Activated effector memory CD4-positive, alpha-beta T cell treated with anti-CD3 and anti-CD28 coated beads, Interleukin-2, amount 50 U/mL, for 16 hours (primary cell): ENCODE data around the gene OR7C1.
"Not testable (repeated sequence)": the region's sequence is repeated elsewhere in the genome, so short reads cannot be mapped to it uniquely, and the experiment has no call there.

Source experiments
- DNase-seq: peaks from one replicate; pipeline ENCODE4 v3.0.0-alpha.2; 2020

The OR7C1 gene

DNA sequence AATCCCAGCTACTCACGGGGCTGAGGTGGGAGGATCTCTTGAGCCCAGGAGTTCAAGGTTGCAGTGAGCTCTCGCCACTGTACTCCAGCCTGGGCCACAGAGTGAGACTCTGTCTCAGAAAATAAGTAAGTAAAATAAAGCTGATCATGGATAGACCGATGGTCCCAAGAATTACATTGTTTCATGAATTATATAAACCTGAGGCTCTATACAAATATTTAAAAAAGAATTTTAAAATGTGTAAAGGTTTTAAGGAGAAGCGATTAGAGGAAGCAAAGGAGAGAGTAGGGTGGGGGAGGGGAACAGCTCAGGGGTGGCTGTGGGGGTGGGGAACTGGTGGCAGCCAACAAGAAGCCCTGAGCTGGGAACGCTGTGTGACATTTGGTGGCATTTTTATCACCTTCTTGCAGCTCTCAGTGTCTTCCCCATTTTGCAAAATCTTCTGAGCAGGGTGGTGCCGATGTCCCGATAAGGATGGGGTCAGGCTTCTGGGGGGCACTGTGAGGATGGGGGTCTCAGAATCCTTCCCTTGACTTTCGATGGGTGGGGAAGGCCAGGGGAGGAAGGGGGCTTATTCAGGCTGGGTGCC is 51.5 kb downstream of the OR7C1 start:
- not testable (repeated sequence) for DNase-seq

DNA sequence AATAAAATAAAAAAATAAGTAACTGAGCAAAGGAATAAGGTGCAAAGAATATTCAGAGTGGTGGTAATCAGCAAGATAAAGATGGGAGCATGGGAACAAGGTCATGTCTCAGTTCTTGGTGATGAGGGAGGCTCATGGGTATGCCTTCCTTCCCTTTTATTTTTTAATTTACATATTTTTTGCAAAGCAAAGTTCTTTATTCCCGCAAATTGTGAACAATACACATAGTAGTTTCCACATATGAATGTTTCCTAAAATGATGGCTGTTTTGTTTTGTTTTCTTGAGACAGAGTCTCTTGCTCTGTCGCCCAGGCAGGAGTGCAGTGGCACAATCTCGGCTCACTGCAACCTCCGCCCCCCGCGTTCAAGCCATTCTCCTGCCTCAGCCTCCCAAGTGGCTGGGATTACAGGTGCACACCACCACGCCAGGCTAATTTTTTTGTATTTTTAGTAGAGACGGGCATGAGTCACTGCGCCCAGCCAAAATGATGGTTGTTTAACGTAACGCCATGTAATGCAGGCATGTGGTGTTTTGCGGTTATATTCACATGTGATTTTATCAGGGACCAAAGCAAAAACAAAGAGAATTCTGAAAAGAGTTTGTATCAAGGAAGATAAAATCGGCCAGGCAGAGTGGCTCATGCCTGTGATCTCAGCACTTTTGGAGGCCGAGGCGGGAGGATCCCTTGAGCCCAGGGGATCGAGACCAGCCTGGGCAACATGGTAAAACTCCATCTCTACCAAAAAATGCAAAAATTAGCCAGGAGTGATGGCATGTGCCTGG is 52.2 kb downstream of the OR7C1 start:
- DNase-seq: no peak

DNA sequence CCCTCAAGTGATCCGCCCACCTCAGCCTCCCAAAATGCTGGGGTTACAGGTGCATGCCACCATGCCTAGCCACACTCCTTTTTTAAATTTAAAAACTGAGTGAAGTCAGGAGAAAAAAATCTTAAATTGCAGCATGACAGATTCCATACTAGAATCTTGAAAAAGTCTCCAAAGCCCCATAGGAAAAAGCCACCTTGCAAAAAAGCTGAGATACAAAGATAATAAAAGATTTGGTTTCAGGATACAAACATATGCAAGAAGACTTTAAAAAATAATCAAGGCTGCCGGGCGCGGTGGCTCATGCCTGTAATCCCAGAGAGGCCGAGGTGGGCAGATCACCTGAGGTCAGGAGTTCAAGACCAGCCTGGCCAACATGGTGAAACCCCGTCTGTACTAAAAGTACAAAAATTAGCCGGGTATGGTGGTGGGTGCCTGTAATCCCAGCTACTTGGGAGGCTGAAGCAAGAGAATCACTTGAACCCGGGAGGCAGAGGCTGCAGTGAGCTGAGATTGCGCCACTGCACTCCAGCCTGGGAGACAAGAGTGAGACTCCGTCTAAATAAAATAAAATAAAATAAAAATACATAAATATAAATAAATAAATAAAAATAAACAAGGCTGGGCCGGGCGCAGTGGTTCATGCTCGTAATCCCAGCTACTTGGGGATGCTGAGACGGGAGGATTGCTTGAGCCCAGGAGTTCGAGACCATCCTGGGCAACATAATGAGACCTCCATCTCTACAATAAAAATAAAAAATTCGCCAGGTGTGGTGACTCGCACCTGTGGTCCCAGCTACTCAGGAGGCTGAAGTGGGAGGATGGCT is 53.1 kb downstream of the OR7C1 start:
- not testable (repeated sequence) for DNase-seq

DNA sequence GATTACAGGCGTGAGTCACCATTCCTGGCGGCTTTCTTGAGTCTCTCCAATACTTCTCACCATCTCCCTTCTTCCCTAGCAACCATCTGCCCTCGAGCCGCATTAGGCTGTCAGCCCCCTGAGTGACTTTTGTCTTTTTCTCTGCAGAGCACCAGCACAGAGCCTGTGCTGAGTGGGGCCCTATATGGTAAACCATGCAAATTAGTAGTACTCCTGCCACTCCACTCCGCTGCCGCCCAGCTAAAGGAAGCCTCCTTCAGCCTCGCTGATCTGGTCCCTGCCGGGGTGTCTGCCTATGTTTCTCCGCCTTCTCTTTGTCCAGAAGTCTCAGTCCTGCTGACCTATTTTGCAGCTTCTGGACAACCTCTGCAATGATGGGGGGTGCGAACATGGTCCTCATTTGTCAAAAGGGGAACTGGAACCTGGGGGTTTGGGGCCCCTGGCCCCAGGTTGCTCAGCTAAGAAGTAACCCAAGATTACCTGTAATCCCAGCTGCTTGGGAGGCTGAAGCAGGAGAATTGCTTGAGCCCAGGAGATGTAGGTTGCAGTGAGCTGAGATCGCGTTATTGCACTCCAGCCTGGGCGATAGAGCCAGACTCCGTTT is 54.3 kb downstream of the OR7C1 start:
- peak; percentile 17 for DNase-seq

DNA sequence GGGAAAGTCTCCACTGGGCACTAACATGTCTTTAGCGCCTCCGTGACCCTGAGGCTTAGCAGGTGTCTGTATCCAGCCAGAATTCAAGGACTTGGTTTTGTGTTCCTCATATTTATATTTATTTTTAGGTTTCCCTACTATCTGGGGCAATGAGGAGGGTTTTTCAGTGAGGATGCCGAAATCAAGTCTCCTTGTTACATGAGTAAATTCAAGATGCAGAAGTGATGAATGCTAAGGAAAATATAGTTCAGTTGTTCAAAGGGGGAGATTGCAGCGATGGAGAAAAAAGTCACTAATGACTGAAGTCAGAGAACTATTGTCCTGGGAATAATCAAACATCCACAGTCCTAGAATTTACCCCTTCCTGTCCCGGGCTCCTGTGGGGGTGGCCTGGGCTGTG is 55.8 kb downstream of the OR7C1 start:
- no peak for DNase-seq

DNA sequence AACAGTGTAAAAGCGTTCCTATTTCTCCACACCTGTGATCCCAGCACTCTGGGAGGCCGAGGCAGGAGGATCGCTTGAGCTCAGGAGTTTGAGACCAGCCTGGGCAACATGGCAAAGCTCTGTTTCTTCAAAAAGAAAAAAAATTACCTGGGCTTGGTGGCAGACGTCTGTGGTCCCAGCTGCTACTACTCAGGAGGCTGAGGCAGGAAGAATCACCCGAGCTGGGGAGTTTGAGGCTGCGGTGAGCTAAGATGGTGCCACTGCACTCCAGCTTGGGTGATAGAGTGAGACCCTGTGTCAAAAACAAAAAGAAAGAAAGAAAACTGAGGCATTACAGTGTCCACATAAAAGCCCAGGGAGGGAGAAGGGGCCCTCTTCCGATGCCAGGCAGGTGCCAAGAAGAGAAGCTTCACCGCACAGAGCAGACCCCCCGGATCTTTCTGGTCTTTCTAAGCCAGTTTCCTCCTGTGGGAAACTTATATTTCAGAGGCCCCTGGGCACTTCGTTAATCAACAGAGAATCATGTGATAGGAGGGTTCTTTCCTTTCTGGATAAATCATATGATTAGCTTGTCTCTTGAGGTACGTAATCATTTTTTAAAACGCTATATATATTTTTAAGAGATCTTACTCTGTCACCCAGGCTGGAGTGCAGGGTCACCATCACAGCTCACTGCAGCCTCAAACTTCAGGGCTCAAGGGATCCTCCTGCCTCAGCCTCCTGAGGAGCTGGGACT is 56.7 kb downstream of the OR7C1 start, which contains the start of gene ADGRE2:
ADGRE2 (minus strand) TSS at position 451 of the 736 bp plus-strand sequence. CDS start 1,804 bp downstream, outside the sequence.
- DNase-seq: peak; percentile 24

DNA sequence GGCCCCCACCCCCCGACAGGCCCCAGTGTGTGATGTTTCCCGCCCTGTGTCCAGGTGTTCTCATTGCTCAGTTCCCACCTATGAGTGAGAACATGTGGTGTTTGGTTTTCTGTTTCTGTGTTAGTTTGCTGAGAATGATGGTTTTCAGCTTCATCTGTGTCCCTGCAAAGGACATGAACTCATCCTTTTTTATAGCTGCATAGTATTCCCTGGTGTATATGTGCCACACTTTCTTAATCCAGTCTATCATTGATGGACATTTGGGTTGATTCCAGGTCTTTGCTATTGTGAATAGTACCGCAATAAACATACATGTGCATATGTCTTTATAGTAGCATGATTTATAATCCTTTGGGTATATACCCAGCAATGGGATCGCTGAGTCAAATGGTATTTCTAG is 57.3 kb downstream of the OR7C1 start:
- not testable (repeated sequence) for DNase-seq

DNA sequence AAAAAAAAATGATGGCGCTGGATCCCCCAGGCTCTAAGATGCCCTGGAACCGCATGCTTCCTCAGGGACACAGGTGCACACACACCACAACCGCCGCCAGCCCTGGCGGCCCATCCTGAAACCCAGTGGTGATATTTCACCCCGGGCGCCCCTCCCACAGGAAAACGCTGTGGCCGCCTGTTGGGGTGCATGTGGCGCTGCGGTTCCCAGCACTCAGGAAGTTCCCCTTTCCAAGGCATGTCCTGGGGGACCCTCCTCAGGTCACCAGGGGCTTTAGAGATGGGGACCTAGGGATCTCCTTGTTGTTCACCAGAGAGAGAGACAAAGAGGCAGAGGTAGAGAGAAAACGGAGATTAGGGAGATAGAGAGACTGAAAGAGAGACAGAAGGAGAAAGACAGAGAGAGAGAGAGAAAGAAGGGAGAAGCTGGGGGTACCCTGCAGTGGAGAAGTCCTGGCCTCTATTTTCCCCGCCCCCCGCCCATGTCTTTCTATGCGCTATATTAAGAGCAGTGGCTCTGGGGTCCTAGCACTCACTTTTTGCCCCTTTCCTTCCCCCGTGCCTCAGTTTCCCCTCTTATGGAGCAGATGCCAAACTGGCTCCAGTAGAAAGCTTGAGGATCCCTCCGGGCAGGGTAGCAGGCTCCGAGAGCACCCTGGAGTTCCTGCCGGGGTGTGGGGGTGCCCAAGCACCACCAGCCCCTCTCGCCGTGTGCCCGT is 59.0 kb downstream of the OR7C1 start:
- peak; percentile 63 for DNase-seq

DNA sequence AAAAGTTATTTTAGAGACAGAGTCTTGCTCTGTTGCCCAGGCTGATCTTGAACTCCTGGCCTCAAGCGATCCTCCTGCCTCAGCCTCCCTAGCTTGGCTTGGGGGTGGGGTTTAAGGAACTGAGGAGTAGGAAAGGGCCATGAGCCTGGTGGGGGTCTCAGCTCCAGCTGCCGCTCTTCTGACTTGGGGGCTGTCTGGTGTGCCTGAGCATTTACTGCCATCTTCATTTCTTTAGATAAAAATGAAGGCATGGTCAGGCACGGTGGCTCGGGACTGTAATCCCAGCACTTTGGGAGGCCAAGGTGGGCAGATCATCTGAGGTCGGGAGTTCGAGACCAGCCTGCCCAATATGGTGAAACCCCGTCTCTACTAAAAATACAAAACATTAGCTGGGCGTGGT is 59.7 kb downstream of the OR7C1 start:
- DNase-seq: peak; percentile 12

DNA sequence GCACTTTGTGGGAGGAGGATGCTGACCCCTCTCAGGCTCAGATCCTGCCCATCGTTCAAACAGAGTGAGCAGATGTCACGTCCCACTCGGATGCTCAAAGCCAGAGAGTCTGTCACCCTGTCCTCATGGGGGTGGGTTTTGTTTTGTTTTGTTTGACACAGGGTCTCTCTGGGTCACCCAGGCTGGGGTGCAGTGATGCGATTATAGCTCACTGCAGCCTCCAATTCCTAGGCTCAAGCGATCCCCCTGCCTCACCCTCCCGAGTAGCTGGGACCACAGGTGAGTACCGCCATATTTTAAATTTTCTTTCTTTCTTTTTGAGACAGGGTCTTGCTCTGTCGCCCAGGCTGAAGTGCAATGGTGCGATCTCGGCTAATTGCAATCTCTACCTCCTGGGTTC is 60.6 kb downstream of the OR7C1 start:
- peak; percentile 30 for DNase-seq

DNA sequence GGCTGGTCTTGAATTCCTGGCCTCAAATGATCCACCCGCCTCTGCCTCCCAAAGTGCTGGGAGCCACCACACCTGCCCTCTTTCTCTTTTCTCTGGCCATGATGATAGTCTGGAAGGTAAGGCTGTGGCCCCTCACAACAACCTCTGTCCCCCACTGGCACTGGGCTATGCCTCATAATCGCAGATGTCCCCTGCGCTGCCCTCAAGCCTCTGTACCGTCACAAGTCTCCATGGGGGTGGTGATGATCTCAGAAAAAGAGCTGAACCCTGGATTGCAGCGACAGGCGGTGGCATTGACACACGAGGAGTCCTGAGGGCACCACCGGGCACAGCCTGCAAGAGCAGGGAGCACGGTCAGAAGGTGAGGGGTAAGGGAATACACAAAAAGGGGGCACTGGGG is 61.3 kb downstream of the OR7C1 start:
- DNase-seq: peak; percentile 24

DNA sequence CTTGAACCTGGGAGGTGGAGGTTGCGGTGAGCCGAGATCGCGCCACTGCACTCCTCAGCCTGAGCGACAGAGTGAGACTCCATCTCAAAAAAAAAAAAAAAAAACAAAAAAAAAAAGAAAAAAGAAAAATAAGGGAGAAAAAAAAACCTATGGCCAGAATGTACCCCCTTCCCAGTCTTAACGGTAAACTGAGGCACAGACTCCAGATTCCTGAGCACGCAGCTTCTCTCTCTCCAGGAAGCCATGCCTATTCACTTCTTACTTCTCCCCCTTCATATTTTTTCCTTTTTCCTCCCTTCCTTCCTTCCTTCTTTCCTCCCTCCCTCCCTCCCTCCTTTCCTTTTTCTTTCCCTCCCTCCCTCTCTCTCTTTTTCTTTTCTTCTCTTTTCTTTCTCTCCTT is 62.0 kb downstream of the OR7C1 start:
- peak; percentile 2 for DNase-seq

DNA sequence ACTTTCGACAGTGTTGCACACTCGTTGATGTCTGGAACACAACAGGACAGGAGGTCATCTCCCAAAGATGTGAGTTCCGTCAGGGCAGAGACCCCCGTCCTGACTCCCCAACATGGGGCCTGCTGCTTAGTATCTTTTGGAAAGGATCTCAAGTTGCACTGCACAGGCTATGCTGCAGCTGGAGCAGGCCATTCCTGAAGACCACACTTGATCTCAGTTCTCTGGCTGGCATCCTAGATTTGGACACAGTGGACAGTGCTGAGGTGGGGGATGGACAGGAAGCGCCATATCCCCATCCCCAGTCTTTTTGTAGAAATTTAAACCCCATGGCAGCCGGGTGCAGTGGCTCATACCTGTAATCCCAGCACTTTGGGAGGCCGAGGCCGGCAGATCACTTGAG is 62.5 kb downstream of the OR7C1 start:
- peak; percentile 25 for DNase-seq

DNA sequence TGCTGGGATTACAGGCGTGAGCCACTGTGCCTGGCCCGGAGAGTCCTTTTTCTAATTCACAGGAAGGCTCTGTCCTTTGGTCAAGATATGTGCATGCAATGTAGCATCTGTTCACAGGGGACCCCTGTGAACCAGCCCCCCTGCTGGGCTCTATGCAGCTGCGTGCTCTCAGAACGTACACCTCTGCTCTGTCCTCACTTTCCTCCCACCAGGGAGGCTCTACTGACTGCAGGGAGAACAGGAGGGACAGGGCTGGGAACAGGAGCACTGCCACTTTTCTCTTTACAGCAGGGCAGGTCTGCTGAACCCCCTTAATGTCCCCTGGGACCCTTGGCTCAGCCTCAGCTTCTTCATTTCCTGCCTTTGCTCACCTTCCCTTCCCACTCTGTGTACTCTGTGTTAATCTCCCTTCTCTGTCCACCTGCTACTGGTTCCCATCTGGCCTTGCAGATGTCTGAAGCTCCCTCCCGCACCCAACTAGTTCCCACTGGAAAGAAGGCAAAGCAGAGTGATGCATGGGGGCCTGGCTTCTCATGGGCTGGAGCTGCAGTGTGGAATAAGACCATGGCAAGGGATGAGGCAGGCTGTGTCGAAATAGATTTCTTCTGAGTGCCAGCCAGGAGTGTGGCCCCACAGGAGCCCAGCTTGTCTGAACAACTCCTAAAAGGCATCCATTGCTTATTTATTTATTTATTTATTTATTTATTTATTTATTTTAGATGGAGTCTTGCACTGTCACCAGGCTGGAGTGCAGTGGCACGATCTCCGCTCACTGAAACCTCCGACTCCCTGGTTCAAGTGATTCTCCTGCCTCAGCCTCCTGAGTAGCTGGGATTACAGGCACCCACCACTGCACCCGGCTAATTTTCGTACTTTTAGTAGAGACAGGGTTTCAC is 63.8 kb downstream of the OR7C1 start:
- DNase-seq: peak; percentile 24

DNA sequence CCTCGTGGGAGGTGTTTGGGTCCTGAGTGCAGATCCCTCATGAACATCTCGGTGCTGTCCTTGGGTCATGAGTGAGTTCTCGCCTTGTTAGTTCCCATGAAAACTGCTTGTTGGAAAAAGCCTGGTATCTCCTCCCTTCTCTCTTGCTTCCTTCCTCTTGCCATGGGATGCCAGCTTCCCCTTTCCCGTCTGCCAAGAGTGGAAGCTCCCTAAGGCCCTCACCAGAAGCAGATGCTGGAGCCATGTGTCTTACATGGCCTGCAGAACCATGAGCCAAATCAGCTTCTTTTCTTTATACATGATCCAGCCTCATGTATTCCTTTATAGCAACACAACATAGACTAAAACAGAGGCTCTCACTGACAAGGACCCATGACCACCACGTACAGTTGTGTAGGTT is 64.8 kb downstream of the OR7C1 start:
- no peak for DNase-seq

DNA sequence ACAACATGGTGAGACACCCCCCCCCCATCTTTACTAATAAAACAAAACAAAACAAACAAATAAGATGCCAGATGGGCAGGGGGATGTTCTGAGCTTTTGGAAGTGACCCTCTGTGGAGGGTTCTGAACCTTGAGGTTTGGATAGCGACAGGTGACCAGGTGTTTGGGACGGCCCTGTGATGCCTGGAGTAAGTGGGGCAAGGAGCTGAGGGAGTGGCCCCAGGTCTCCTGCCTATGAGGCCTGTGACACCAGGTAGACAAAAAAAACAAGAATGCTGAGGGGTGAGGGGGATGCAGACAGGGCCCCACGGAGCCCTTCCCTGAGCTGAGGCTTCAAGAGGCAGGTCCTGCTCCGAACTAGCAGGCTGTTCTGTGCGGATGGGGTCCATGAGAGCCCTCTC is 65.8 kb downstream of the OR7C1 start:
- peak; percentile 24 for DNase-seq

DNA sequence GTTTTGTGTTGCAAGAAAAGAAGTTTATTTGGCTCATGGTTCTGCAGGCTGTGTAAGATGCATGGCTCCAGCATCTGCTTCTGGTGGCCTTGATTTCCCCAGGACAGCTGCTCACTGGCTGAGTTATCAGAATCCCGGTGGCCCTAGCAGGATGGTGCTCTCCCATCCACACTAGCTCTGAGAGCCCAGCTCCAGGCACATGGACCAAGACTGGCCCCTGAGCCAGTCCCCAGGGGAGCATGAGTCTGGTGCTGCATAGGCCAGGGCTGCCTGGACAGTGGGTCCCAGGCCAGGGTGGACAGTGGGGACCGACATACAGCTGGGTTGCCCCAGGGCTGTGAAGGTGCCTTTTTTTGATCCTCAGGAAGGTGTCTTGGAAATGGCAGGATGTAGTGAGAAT is 67.0 kb downstream of the OR7C1 start:
- no peak for DNase-seq

DNA sequence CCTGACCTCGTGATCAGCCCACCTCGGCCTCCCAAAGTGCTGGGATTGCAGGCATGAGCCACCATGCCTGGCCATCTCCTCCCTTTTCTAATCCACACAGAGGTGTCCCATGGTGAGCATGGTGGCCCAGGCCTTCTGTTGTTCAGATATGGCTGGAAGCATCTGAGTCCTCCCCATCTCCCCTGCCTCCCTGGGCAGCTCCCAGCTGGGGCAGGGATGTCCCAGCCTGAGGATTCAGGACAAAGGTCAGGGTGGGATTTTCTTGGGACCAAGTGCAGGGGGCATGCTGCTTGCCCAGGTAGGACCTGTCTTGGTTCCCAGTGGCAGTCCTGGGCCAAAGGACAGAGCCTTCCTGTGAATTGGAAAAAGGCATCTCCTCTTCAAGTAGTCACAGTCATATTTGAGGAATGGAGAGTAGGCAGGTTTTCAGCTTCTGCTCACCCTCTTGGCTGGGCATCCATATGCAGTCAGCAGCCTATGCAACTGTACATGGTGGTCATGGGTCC is 67.5 kb downstream of the OR7C1 start:
- DNase-seq: no peak

DNA sequence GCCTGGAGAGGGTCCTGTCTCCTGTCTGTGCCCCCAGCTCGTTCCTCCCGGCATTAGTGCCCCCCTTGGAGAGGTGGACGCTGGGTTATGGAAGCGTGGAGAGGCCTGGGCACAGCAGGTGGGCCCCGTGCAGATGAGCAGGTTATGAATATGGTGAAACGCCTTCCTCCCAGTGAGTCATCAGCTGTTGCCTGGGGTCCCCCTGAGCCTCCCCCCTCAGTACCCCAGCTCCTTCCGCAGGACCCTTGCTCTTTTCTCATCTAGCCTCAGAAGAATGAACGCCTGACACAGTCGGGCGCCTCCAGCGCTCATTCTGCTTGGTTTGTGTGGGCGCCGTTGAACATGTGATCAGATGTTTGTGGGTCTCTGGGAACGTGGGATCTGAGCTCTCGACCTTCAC is 69.1 kb downstream of the OR7C1 start:
- DNase-seq: not testable (repeated sequence)

DNA sequence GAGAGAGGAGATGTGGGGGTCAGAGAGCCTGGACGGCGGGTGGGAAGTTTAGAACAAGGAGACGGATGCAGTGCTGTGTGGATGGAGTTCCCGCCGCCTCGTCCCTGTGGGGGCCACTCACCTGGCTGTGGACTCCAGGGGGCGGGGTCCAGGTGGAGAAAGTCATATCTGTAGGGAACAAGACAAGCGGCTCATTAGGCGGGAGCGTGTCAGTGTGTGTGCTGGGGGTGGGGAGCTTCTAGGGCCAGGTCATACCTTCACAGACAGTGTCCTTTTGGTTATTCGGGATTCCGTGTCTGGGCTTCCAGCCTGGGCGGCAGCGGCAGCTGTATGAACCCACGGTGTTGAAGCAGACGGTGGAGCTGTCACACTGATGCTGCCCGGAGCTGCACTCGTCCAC is 69.6 kb downstream of the OR7C1 start:
- not testable (repeated sequence) for DNase-seq

DNA sequence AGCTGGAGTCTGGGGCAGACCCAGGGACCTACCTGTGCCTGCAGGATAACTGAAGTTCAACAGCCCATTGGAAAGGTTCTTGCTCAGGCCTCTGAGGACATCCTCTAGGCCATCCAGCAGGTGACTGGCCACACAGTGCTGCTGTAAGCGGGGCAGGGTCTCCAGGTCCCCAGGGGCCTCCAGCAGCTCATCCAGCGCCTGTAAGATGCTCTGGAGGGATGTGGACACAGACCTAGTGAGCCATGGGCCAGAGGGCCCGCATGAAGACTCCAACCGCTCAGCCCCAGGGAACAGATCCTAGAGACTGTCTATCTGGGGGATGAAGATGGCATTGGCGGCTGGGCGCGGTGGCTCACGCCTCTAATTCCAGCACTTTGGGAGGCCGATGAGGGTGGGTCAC is 70.6 kb downstream of the OR7C1 start:
- no peak for DNase-seq
